Keratinocyte (primary cell): ENCODE results near the gene CEPT1.

Experiments used
- CTCF ChIP-seq, 3 experiments: IDR thresholded peaks in 1 of 3; conservative IDR thresholded peaks in 1 of 3; optimal IDR thresholded peaks in 1 of 3; 2 replicates in 2 of 3; 3 replicates in 1 of 3; pipeline versions ENCODE3 to v1.5.1; 2011; ENCODE audit warnings: low read length in 3 of 3, mild to moderate bottlenecking in 3 of 3, moderate library complexity in 2 of 3, control low read depth in 1 of 3, inconsistent platforms in 1 of 3; ENCODE audit not compliant: insufficient read depth in 2 of 3; ENCODE audit errors: extremely low read depth in 1 of 3
- EZH2 ChIP-seq: IDR thresholded peaks from one replicate; pipeline ENCODE4 v1.6.1; 2012; ENCODE audit warnings: inconsistent platforms, mild to moderate bottlenecking, low read length, moderate library complexity

- TF ChIP-seq CTCF (optimal IDR thresholded peaks at IDR 0.05 in 1 of 3, IDR thresholded peaks at IDR 0.05 in 1 of 3, conservative IDR thresholded peaks at IDR 0.05 in 1 of 3; ENCODE audit: extremely low read depth in 1 of 3, insufficient read depth in 2 of 3, low read length in 3 of 3) (no peak), EZH2 (no peak)
Measured at GRCh38 chr1:111199329-111199728, 59.3 kb downstream of the CEPT1 start.
